Fibroblast of pulmonary artery (primary cell): ENCODE results near the gene IFI30.

Source experiments
- DNase-seq: peaks from one replicate; pipeline ENCODE4 v3.0.0-alpha.2; 2010; ENCODE audit warnings: low read depth
- H3K4me3 ChIP-seq: replicated peaks from 2 replicates; pipeline ENCODE4 v1.5.1; 2011; ENCODE audit warnings: low read depth, mild to moderate bottlenecking, control low read depth, low read length, moderate library complexity
- CTCF ChIP-seq: IDR thresholded peaks from 2 replicates; pipeline ENCODE4 v1.5.1; 2011; ENCODE audit warnings: mild to moderate bottlenecking, control low read depth, low read length, inconsistent platforms; ENCODE audit errors: missing control alignments

The IFI30 gene

GRCh38 chr19:18143902-18144301 lies 29.7 kb upstream of the IFI30 start:
- DNase-seq: no peak
- no peak for TF ChIP-seq CTCF

GRCh38 chr19:18144361-18144760 lies 29.3 kb upstream of the IFI30 start:
- DNase-seq: no peak
- no peak for TF ChIP-seq CTCF

More at GRCh38 chr19:18143902-18144301, 29.7 kb upstream of the IFI30 start:
- H3K4me3 ChIP-seq: no peak overlapping the region

GRCh38 chr19:18144906-18145305 lies 28.7 kb upstream of the IFI30 start:
- no peak for TF ChIP-seq CTCF
- no peak overlapping the region for H3K4me3 ChIP-seq
- DNase-seq: no peak

More at GRCh38 chr19:18144361-18144760, 29.3 kb upstream of the IFI30 start:
- H3K4me3 ChIP-seq: no peak overlapping the region

GRCh38 chr19:18145391-18145999 lies 28.1 kb upstream of the IFI30 start:
- TF ChIP-seq CTCF: no peak
- no peak overlapping the region for H3K4me3 ChIP-seq
- no peak for DNase-seq

- no peak for DNase-seq
- no peak overlapping the region for H3K4me3 ChIP-seq
- TF ChIP-seq CTCF: no peak
Observed at GRCh38 chr19:18147396-18147795, 26.2 kb upstream of the IFI30 start.

- no peak for TF ChIP-seq CTCF
- no peak overlapping the region for H3K4me3 ChIP-seq
- DNase-seq: no peak
Observed at GRCh38 chr19:18149596-18149975, 24.0 kb upstream of the IFI30 start.
